ENCODE measurements around the gene CANT1.
"Not testable (repeated sequence)": the region's sequence is repeated elsewhere in the genome, so short reads cannot be mapped to it uniquely, and the experiment has no call there.

Gene CANT1

GRCh38 chr17:78974635-78975591 is 34.7 kb downstream of the CANT1 start:
- DNase-seq = peak; percentile 4 to 39 (median 37)

- no peak for DNase-seq
Measured at GRCh38 chr17:78973792-78974520, 35.6 kb downstream of the CANT1 start.

- DNase-seq = no peak
Measured at GRCh38 chr17:78973196-78973595, 36.4 kb downstream of the CANT1 start.

GRCh38 chr17:78972507-78973105 is 37.0 kb downstream of the CANT1 start:
- no peak for DNase-seq

- no peak for DNase-seq
Measured at GRCh38 chr17:78971756-78972506, 37.6 kb downstream of the CANT1 start.

- peak; percentile 58 to 83 (median 73) for DNase-seq
Measured at GRCh38 chr17:78970834-78971755, 38.5 kb downstream of the CANT1 start.

GRCh38 chr17:78969865-78970264 is 39.7 kb downstream of the CANT1 start:
- DNase-seq = peak in 2 of 3 experiments; percentile 27 to 40

- no peak for DNase-seq
Measured at GRCh38 chr17:78967782-78968362, 41.7 kb downstream of the CANT1 start.

- DNase-seq = no peak
Measured at GRCh38 chr17:78966910-78967600, 42.5 kb downstream of the CANT1 start.

- no peak for DNase-seq
Measured at GRCh38 chr17:78966123-78966813, 43.3 kb downstream of the CANT1 start.

GRCh38 chr17:78965491-78965924 is 44.1 kb downstream of the CANT1 start:
- peak; percentile 54 to 86 (median 85) for DNase-seq

- no peak for DNase-seq
Measured at GRCh38 chr17:78963378-78963777, 46.2 kb downstream of the CANT1 start.

- not testable (repeated sequence) for DNase-seq
Measured at GRCh38 chr17:78962984-78963348, 46.6 kb downstream of the CANT1 start.

- peak in 1 of 3 experiments; percentile 14 for DNase-seq
Measured at GRCh38 chr17:78962345-78962983, 47.1 kb downstream of the CANT1 start.

GRCh38 chr17:78961571-78961970 is 48.0 kb downstream of the CANT1 start:
- no peak for DNase-seq

- DNase-seq = no peak
Measured at GRCh38 chr17:78960928-78961327, 48.6 kb downstream of the CANT1 start.

GRCh38 chr17:78959803-78960202 is 49.8 kb downstream of the CANT1 start:
- DNase-seq = no peak

GRCh38 chr17:78958641-78959127 is 50.9 kb downstream of the CANT1 start:
- DNase-seq = no peak

GRCh38 chr17:78957128-78957527 is 52.4 kb downstream of the CANT1 start:
- DNase-seq = no peak
